Amniotic epithelial cell (primary cell): ENCODE results near the gene INTS4.
A peak's percentile ranks its signal among the peaks of the same experiment; 100 is the strongest.
"Not testable (repeated sequence)": the region's sequence is repeated elsewhere in the genome, so short reads cannot be mapped to it uniquely, and the experiment has no call there.

Experiments
- DNase-seq: peaks from one replicate; pipeline ENCODE4 v3.0.0-alpha.2; 2010; ENCODE audit warnings: low read depth

Gene INTS4

GRCh38 chr11:78023426-78023825 lies 29.0 kb upstream of the INTS4 start:
- DNase-seq, result no peak

GRCh38 chr11:78022397-78023396 lies 28.2 kb upstream of the INTS4 start, which contains the start of gene KCTD14:
Gene KCTD14, minus strand, starts transcription at chr11:78023276. Its CDS starts 27 bp downstream, at chr11:78023249.
- DNase-seq, result no peak

GRCh38 chr11:78021611-78022010 lies 27.1 kb upstream of the INTS4 start:
- DNase-seq, result no peak

- DNase-seq, result no peak
These were observed 25.8 kb upstream of the INTS4 start for GRCh38 chr11:78020246-78020645.

- DNase-seq, result no peak
These were observed 25.3 kb upstream of the INTS4 start for GRCh38 chr11:78019808-78020207.

- DNase-seq, result no peak
These were observed 21.4 kb upstream of the INTS4 start for GRCh38 chr11:78015878-78016277.

GRCh38 chr11:78014937-78015520 lies 20.6 kb upstream of the INTS4 start:
- not testable (repeated sequence) for DNase-seq

GRCh38 chr11:78011301-78011700 lies 16.8 kb upstream of the INTS4 start:
- DNase-seq, result no peak

GRCh38 chr11:78010755-78011154 lies 16.3 kb upstream of the INTS4 start:
- DNase-seq, result no peak

GRCh38 chr11:78010304-78010703 lies 15.8 kb upstream of the INTS4 start:
- DNase-seq, result no peak

GRCh38 chr11:78009062-78009461 lies 14.6 kb upstream of the INTS4 start:
- no peak for DNase-seq

- DNase-seq, result peak; percentile 81
These were observed 5.7 kb upstream of the INTS4 start for GRCh38 chr11:78000193-78000592.

- DNase-seq, result no peak
These were observed 5.1 kb upstream of the INTS4 start for GRCh38 chr11:77999446-78000030.

GRCh38 chr11:77993902-77994301 lies 566 bp downstream of the INTS4 start:
- DNase-seq, result no peak

GRCh38 chr11:77990981-77991380 lies 3.5 kb downstream of the INTS4 start:
- DNase-seq, result no peak

- not testable (repeated sequence) for DNase-seq
These were observed 8.0 kb downstream of the INTS4 start for GRCh38 chr11:77986456-77986855.

GRCh38 chr11:77981346-77981947 lies 13.0 kb downstream of the INTS4 start:
- peak; percentile 53 for DNase-seq

GRCh38 chr11:77968337-77968736 lies 26.1 kb downstream of the INTS4 start:
- no peak for DNase-seq

GRCh38 chr11:77967753-77968152 lies 26.7 kb downstream of the INTS4 start:
- no peak for DNase-seq

- no peak for DNase-seq
These were observed 27.3 kb downstream of the INTS4 start for GRCh38 chr11:77967121-77967520.

GRCh38 chr11:77966338-77966737 lies 28.1 kb downstream of the INTS4 start:
- DNase-seq, result no peak

- DNase-seq, result peak; percentile 86
These were observed 35.0 kb downstream of the INTS4 start for GRCh38 chr11:77959434-77959833.
